ENCODE data around the gene NRG3.

Gene NRG3

DNA sequence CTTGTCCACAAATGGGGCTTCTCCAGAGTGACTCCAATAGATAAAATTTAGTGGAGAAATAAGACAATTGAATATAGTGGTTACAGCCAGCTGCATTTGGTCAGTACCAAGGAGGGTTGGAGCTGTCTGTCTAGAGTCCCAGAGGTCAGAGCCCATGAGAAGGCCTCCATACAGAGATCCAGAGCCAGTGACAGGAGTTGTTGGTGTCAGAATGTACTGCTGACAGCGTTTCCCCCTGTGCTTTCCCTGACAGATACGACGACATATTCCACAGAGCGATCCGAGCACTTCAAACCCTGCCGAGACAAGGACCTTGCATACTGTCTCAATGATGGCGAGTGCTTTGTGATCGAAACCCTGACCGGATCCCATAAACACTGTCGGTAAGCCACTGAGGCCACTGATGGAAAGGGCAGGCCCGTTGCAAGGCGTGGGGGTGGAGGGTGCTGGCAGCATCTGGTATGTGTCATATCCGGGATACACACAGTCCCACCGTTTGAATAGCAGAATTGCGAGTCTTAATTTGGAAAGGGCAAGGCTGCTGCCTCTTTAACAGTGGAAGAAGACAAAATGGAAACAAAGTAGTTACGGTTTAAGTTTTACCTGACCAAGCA, 483.6 kb downstream of the NRG3 start:
- in situ Hi-C loops (cut with MboI; ENCODE audit: low sequenced_read_pairs) = no loop called here

GRCh38 chr10:82361256-82361655, 486.3 kb downstream of the NRG3 start:
- in situ Hi-C loops (cut with MboI; ENCODE audit: low sequenced_read_pairs) = no loop called here

DNA sequence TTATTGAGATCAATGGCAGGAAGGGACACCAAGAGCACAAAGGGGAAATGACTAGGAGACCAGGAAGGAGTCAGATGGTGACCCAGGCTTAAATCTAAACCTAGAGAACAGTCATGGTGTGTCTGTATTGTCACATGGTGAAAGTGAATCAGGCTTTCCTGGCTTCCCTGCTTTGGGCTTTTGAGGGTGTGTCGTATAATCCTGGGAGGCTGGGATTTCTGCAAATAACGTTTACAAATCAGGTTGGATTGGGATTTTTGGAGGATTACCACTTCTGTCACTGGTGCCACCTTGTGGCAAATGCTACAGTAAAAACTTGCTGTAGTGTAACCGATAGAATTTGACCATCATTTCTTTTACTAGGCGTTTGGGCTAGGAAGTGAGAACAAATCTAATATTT, 502.6 kb downstream of the NRG3 start:
- in situ Hi-C loops (cut with MboI; ENCODE audit: low sequenced_read_pairs) = no loop called here

GRCh38 chr10:82378146-82378545, 503.2 kb downstream of the NRG3 start:
- in situ Hi-C loops (cut with MboI; ENCODE audit: low sequenced_read_pairs) = no loop called here

- in situ Hi-C loops (cut with MboI; ENCODE audit: low sequenced_read_pairs) = no loop called here
Observed at GRCh38 chr10:82383350-82383749, 508.4 kb downstream of the NRG3 start.

- in situ Hi-C loops (cut with MboI; ENCODE audit: low sequenced_read_pairs) = no loop called here
Observed at GRCh38 chr10:82390866-82391658, 516.1 kb downstream of the NRG3 start.

- in situ Hi-C loops (cut with MboI; ENCODE audit: low sequenced_read_pairs) = no loop called here
Observed at GRCh38 chr10:82391971-82392370, 517.0 kb downstream of the NRG3 start.

GRCh38 chr10:82392533-82392932, 517.5 kb downstream of the NRG3 start:
- in situ Hi-C loops (cut with MboI; ENCODE audit: low sequenced_read_pairs) = no loop called here

GRCh38 chr10:82394122-82394521, 519.1 kb downstream of the NRG3 start:
- in situ Hi-C loops (cut with MboI; ENCODE audit: low sequenced_read_pairs) = no loop called here

- in situ Hi-C loops (cut with MboI; ENCODE audit: low sequenced_read_pairs) = no loop called here
Observed at GRCh38 chr10:82394987-82395386, 520.0 kb downstream of the NRG3 start.

- in situ Hi-C loops (cut with MboI; ENCODE audit: low sequenced_read_pairs) = no loop called here
Observed at GRCh38 chr10:82396886-82397285, 521.9 kb downstream of the NRG3 start.

DNA sequence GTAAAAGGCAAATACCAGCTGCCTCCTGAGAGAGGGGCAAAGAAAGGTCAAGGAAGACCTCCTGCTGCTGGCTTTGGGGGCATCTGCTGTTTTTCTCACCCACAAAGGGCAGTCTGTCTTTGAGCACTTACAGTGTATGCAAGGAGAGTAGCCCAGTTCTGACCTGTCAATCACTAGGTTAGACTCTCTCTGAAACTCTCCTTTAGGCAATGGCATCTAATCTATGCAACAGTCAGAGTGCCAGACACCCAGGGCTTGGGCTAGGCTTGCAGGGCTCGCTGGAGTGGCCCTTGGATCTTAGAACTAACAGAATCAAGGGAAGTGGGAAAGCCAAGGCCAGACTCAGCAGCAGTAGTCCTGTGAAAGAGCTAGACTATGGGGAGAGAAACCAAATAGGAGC, 522.9 kb downstream of the NRG3 start:
- in situ Hi-C loops (cut with MboI; ENCODE audit: low sequenced_read_pairs) = no loop called here

DNA sequence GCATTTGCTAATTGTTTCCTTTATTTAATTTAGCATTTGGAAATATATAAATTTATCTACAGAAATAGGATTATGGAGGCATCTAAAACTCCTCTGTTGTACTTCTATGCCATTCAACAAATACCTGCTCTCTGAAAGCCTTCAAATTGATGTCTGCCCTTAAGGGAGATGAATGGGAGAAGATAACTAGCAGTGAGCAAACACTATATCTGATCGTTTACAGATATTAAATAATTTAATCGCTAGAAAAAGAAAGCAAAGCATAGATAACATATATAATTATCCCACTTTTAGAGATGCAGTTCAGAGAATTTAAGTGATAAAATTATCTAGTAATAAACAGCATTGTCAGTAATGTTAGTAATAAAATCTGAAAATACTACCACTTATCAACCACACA, 524.9 kb downstream of the NRG3 start:
- in situ Hi-C loops (cut with MboI; ENCODE audit: low sequenced_read_pairs) = no loop called here

- in situ Hi-C loops (cut with MboI; ENCODE audit: low sequenced_read_pairs) = no loop called here
Observed at GRCh38 chr10:82400841-82401240, 525.8 kb downstream of the NRG3 start.

DNA sequence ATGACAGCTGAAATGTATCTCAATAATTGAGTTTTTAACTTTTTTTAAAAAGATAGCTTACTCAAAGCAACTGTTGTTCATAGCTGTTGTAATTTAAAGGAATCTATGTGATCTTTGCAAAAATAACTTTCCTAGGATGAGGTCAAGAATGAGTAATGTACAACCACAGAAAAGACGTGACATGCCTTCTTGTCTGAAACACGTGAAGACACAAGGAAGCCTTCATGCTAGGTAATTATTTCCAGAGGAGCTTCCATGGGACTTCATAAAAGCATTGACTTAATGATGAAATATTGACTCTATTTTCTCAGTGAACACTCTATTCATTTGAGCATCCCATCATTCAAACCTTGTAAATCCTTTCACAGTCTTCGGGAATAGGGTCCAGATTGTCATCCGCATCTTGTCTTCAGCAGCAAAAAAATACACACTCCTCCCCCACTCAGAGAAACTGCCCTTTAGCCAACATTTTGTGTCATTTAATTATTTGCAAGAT, 528.0 kb downstream of the NRG3 start:
- in situ Hi-C loops (cut with MboI; ENCODE audit: low sequenced_read_pairs) = no loop called here

DNA sequence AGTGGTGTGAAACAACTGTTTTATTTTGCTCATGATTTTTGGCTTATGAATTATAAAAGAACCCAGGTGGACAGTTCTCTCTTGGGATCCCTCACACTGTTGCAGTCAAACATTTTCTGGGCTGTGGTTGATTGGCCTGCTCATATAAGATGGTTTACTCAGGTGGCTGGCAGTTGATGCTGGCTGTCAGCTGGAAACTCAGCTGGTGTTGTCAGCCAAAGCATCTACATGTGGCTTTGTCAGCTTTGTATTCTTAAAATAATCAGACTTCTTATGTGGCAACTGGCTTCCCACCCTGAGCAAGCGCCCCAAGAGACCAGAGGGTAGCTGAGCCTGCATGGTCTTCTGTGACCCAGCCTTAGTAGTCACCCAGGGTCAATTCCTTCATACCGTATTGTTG, 534.7 kb downstream of the NRG3 start:
- in situ Hi-C loops (cut with MboI; ENCODE audit: low sequenced_read_pairs) = no loop called here

DNA sequence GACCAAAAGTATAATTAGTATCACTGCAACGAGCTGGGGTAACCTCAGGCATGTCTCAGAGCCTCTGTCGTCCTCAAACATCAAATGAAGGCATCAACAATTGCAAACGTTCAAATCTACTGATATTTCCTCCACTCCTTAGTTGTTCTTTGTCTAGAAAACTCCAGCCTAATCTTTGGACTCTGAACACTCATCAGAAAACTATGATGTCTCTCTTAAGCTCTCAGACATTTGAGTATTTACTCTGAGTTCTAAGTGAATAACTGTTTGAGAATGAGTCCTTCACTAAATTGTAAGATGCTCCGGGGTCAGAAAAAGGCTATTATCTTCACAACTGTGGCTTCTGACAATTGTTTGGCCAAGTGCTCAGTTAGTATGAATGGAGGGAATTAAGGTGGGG, 536.4 kb downstream of the NRG3 start:
- in situ Hi-C loops (cut with MboI; ENCODE audit: low sequenced_read_pairs) = no loop called here

- in situ Hi-C loops (cut with MboI; ENCODE audit: low sequenced_read_pairs) = no loop called here
Observed at GRCh38 chr10:82420001-82420400, 545.0 kb downstream of the NRG3 start.

GRCh38 chr10:82429302-82429701, 554.3 kb downstream of the NRG3 start:
- in situ Hi-C loops (cut with MboI; ENCODE audit: low sequenced_read_pairs) = no loop called here

DNA sequence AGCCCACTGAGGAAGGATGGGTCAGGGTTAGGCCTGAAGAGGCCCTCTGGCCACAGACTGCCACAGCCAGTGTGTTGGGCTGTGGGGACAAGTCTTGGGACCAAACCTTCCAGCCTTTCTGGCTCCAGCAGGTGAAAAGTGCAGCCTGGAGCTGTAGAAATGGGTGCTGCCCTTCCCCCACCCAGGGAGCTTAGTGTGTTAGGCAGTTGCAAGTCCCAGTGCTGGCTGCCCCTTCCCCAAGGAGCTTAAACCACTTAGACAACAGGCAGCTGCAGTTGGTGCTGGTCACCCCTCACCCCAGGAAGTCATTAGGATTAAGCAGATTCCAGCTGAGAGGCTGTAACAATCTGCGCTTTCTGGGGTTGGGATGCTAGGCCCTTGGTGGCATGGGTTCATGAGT, 563.3 kb downstream of the NRG3 start:
- in situ Hi-C loops (cut with MboI; ENCODE audit: low sequenced_read_pairs) = no loop called here

DNA sequence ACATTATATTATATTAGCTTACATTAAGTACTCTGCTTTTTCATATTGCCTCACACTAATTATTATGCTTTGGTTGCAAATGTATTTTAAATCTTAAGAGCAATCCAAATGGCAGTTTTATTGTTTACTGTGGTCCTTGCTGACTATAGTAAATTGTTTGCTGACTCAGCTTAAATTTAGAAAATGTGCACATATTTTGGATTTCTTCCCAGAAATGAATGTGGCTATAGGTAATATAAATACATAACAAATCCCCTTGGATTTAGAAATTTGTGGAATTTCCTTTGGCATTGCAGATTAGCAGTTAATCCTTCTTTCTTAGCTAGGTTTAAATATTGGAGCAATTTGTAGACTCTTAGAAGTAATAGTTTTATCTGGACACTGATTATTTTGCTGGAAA, 565.8 kb downstream of the NRG3 start:
- in situ Hi-C loops (cut with MboI; ENCODE audit: low sequenced_read_pairs) = no loop called here

- in situ Hi-C loops (cut with MboI; ENCODE audit: low sequenced_read_pairs) = no loop called here
Observed at GRCh38 chr10:82452046-82452445, 577.1 kb downstream of the NRG3 start.

- in situ Hi-C loops (cut with MboI; ENCODE audit: low sequenced_read_pairs) = no loop called here
Observed at GRCh38 chr10:82452676-82453075, 577.7 kb downstream of the NRG3 start.
